Measurements from ENCODE around the gene PRR14.

GRCh38 chr16:30662449-30662848, 11.7 kb downstream of the PRR14 start:
- TF ChIP-seq ARNTL (CRISPR knock-in tag; IDR thresholded peaks at IDR 0.05; ENCODE audit: borderline replicate concordance, low read depth) (no peak), PATZ1 (CRISPR knock-in tag; IDR thresholded peaks at IDR 0.05; ENCODE audit: borderline replicate concordance) (no peak), BACH2 (CRISPR knock-in tag; IDR thresholded peaks at IDR 0.05; ENCODE audit: borderline replicate concordance) (no peak)

All from SK-N-SH treated with all-trans-retinoic acid at 6 μM for 48 hours (cell line).